Spleen (tissue), 11 donors: ENCODE measurements around the gene C7. TPM values are rescaled to one million over a fixed set of nuclear protein-coding genes. Genes with fewer than 3 reads are reported as not detected.
A peak's percentile ranks its signal among the peaks of the same experiment; 100 is the strongest.
"Not testable (repeated sequence)": the region's sequence is repeated elsewhere in the genome, so short reads cannot be mapped to it uniquely, and the experiment has no call there.

Experiments used
- DNase-seq: peaks from one replicate; pipeline ENCODE4 v3.0.0-alpha.2; 2020
- H3K27ac ChIP-seq, 8 donors: fragments of 200-600 bp; sonication (generic) in 7 of 8; 1 replicate in 4 of 8; 2 replicates in 4 of 8; pipeline versions ENCODE4 v1.5.0 to v1.8.0; 2016 to 2021; ENCODE audit warnings: inconsistent platforms in 4 of 8, mild to moderate bottlenecking in 4 of 8, moderate library complexity in 1 of 8
- H3K27me3 ChIP-seq, 7 donors: fragments of 200-600 bp; sonication (generic) in 6 of 7; replicated peaks in 1 of 7; 1 replicate in 4 of 7; 2 replicates in 3 of 7; pipeline versions ENCODE4 v1.5.0 to v1.8.0; 2016 to 2021; ENCODE audit warnings: inconsistent platforms in 3 of 7, mild to moderate bottlenecking in 1 of 7
- H3K36me3 ChIP-seq, 6 donors: fragments of 200-600 bp; sonication (generic) in 5 of 6; 1 replicate in 4 of 6; 2 replicates in 2 of 6; pipeline versions ENCODE4 v1.5.0 to v1.8.0; 2016 to 2021; ENCODE audit warnings: inconsistent platforms in 2 of 6
- H3K4me1 ChIP-seq, 6 donors: fragments of 200-600 bp; sonication (generic) in 5 of 6; 1 replicate in 3 of 6; 2 replicates in 3 of 6; pipeline versions ENCODE4 v1.5.0 to v1.8.0; 2016 to 2021; ENCODE audit warnings: inconsistent platforms in 3 of 6
- H3K4me3 ChIP-seq, 8 donors: fragments of 200-600 bp; sonication (generic) in 7 of 8; 1 replicate in 4 of 8; 2 replicates in 4 of 8; pipeline versions ENCODE4 v1.5.0 to v1.8.0; 2016 to 2021; ENCODE audit warnings: inconsistent platforms in 4 of 8, mild to moderate bottlenecking in 4 of 8, moderate library complexity in 2 of 8
- H3K9me3 ChIP-seq, 8 donors: fragments of 200-600 bp; sonication (generic) in 7 of 8; 1 replicate in 4 of 8; 2 replicates in 4 of 8; pipeline versions ENCODE4 v1.5.0 to v1.8.0; 2016 to 2021; ENCODE audit warnings: inconsistent platforms in 4 of 8
- POLR2A ChIP-seq, 3 donors: fragments of 450-650 bp; IDR thresholded peaks; one replicate each; pipeline ENCODE4 v1.5.1; 2017; ENCODE audit warnings: antibody characterized with exemption in 3 of 3, mild to moderate bottlenecking in 1 of 3
- POLR2AphosphoS5 ChIP-seq, 3 donors: sonication (generic); formaldehyde crosslinking; IDR thresholded peaks; one replicate each; pipeline ENCODE4 v1.5.1; 2017; ENCODE audit warnings: antibody characterized with exemption in 3 of 3
- WGBS, 5 donors: extraction: QIAGEN DNeasy Blood & Tissue Kit in 3 of 5; methylation state at CpG; one replicate each; pipeline versions ENCODE4 v1.1.5 to v1.1.7; 2013 to 2018; 5-methylcytosine and 5-hydroxymethylcytosine counted together
- intact Hi-C: fragments of 100-400 bp; cut with DNase I; formaldehyde crosslinking; loops from one replicate; pipeline ENCODE4 v1.15.0; 2023; ENCODE audit warnings: low total_unique reads
- polyA plus RNA-seq, 3 donors: library from polyadenylated mRNA; stranded (reverse); fragments of 200-250 nt; gene quantifications; one replicate each; pipeline ENCODE4 v1.2.1, GENCODE V29; 2013
- total RNA-seq, 7 donors: library from RNA; depleted of rRNA in 3 of 7; stranded (reverse); fragments of >200 nt in 3 of 7; fragmentation: NEBNext Ultra II Directional in 4 of 7; extraction: Animal tissue kit (Norgen Biotek cat#: 25700) in 4 of 7; gene quantifications; one replicate each; pipeline versions ENCODE4 v1.1.0 to v1.2.1, GENCODE V29; 2016 to 2021
- TF ChIP-seq, protein P1 (sequence below), 11 experiments: fragments of 200-600 bp in 7 of 11; fragments of 450-650 bp in 4 of 11; sonication (generic) in 4 of 11; IDR thresholded peaks in 8 of 11; conservative IDR thresholded peaks in 3 of 11; 1 replicate in 7 of 11; 2 replicates in 4 of 11; pipeline versions ENCODE4 v1.4.0 to v1.8.0; 2016 to 2021; ENCODE audit warnings: antibody characterized with exemption in 11 of 11, inconsistent platforms in 4 of 11, mild to moderate bottlenecking in 1 of 11
- donor health status: healthy with polysubstance abuse.
- donor health status: DM: no; HTN: no; CAD: no; lungs with moderate emphysema.
- donor health status: DM: no; HTN: no; CAD: no.
- donor health status: Bipolar disorder and iron deficiency.
- donor health status: healthy.
- donor health status: DM: no; HTN: no; CAD: no.
- donor health status: DM: yes; HTN: yes; CAD: no.

Gene C7
- total and polyA plus RNA-seq, 10 donors: 19.0 to 867 (median 168) TPM

DNA sequence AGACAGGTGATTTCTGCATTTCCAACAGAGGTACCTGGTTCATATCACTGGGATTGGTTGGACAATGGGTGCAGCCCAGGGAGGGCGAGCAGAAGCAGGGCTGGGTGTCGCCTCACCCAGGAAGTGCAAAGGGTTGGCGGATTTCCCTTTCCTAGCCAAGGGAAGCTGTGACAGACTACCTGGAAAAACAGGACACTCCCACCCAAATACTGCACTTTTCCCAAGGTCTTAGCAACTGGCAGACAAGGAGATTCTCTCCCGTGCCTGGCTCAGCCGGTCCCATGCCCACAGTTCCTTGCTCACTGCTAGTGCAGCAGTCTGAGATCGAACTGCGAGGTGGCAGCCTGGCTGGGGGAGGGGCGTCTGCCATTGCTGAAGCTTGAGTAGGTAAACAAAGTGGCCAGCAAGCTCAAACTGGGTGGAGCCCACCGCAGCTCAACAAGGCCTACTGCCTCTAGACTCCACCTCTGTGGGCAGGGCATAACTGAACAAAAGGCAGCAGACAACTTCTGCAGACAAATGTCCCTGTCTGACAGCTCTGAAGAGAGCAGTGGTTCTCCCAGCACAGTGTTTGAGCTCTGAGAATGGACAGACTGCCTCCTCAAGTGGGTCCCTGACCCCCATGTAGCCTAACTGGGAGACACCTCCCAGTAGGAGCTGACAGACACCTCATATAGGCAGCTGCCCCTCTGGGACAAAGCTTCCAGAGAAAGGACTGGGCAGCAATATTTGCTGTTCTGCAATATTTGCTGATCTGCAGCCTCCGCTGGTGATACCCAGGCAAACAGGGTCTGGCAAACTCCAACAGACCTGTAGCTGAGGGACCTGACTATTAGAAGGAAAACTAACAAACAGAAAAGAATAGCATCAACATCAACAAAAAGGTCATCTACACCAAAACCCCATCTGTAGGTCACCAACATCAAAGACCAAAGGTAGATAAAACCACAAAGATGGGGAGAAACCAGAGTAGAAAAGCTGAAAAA lies 13.6 kb upstream of the C7 start:
- H3K27me3 ChIP-seq, intact Hi-C loops, H3K4me3 ChIP-seq, H3K36me3 ChIP-seq, H3K27ac ChIP-seq, H3K4me1 ChIP-seq, H3K9me3 ChIP-seq, DNase-seq: not testable (repeated sequence)
- 86 to 94% (median 88%) methylated on average over 8 to 10 of the region's 10 CpGs for WGBS, 5 donors

DNA sequence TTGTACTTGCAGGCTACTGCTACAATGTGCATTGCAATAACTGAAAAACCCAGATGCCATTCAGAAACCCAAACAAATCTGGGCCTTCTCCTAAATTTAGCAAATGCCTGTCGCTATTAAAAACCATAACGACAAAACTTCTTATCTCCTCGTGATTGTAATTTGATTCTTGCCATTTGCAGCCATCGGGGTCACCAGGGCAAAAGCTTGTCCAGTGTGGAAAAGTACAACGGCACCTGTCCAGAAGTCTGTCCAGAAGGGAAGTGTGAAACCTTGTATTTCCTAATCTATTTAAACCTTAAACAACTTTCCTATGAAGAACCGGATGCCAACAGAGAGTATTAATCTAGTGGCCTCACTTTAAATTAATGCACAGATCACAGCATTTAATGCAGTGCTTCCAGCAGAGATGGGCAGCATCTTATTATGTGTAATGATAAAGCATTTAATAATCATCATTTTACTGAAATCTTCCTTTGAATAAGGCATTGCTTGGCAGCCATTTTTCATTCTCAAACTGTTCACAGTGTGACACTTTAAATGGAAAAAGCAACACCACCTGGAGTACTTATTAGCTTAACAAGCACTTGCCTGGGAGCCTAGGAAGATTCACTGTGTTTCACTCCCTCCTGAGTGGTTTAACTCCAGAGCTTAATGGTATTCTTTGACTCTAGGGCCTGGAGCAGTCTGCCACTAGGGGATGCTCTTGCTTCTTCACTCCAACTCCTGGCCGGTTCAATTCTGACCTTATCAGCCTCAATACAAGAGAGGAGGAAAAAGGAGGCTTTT lies 4.9 kb upstream of the C7 start:
- H3K9me3 ChIP-seq: no peaks in the 10 kb centered on the region
- no peak for DNase-seq
- H3K27me3 ChIP-seq: no peaks in the 10 kb centered on the region
- no peaks in the 10 kb centered on the region for H3K36me3 ChIP-seq
- peaks cover 3 to 19% (median 15%) of the 10 kb centered on the region in 6 donors for H3K4me1 ChIP-seq
- peak overlapping the region; percentile 13 to 66 (median 43) for H3K27ac ChIP-seq
- WGBS, 5 donors: 48 to 64% (median 56%) methylated on average over 7 of the region's 7 CpGs
- no peak overlapping the region for H3K4me3 ChIP-seq
- TF ChIP-seq, protein P1, sequence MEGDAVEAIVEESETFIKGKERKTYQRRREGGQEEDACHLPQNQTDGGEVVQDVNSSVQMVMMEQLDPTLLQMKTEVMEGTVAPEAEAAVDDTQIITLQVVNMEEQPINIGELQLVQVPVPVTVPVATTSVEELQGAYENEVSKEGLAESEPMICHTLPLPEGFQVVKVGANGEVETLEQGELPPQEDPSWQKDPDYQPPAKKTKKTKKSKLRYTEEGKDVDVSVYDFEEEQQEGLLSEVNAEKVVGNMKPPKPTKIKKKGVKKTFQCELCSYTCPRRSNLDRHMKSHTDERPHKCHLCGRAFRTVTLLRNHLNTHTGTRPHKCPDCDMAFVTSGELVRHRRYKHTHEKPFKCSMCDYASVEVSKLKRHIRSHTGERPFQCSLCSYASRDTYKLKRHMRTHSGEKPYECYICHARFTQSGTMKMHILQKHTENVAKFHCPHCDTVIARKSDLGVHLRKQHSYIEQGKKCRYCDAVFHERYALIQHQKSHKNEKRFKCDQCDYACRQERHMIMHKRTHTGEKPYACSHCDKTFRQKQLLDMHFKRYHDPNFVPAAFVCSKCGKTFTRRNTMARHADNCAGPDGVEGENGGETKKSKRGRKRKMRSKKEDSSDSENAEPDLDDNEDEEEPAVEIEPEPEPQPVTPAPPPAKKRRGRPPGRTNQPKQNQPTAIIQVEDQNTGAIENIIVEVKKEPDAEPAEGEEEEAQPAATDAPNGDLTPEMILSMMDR (IDR thresholded peaks at IDR 0.05 in 8 of 11, conservative IDR thresholded peaks at IDR 0.05 in 3 of 11): peak; percentile 19 to 73 (median 63)
- no peak for TF ChIP-seq POLR2AphosphoS5 (IDR thresholded peaks at IDR 0.05)
- TF ChIP-seq POLR2A (IDR thresholded peaks at IDR 0.05): no peak
- intact Hi-C loops: loop anchor here (5.0 kb wide), 1 partner anchor 938 kb away; no protein-coding TSS in a partner anchor

DNA sequence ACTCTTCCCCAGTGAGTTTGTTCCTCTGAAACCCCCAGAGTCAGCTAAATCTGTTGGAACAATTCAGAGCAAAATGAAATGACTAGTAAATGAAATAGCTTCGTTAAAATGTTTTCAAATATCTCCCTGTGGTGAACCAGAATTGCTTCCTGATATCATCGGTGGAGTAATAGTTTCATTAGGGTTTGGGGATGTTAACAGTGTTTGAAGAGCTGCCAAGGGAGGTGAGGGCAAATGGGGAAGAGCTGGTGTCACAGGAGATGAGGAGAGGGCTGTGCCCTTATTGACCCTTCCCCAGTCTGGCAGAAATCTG lies 4.3 kb upstream of the C7 start:
- TF ChIP-seq, protein P1 (IDR thresholded peaks at IDR 0.05 in 8 of 11, conservative IDR thresholded peaks at IDR 0.05 in 3 of 11): no peak
- no peak for TF ChIP-seq POLR2A (IDR thresholded peaks at IDR 0.05)
- no peak for TF ChIP-seq POLR2AphosphoS5 (IDR thresholded peaks at IDR 0.05)
- Histone ChIP-seq H3K27ac (peak overlapping the region in 7 of 8 donors; percentile 26 to 66 (median 50)), H3K36me3 (no peaks in the 10 kb centered on the region), H3K9me3 (no peaks in the 10 kb centered on the region), H3K4me1 (peaks cover 3 to 19% (median 15%) of the 10 kb centered on the region in 6 donors), H3K4me3 (no peak overlapping the region), H3K27me3 (no peaks in the 10 kb centered on the region)
- 10 to 29% (median 21%) methylated on average over 2 of the region's 2 CpGs for WGBS, 5 donors
- intact Hi-C loops: loop anchor here (5.0 kb wide), 1 partner anchor 937 kb away; no protein-coding TSS in a partner anchor
- no peak for DNase-seq

DNA sequence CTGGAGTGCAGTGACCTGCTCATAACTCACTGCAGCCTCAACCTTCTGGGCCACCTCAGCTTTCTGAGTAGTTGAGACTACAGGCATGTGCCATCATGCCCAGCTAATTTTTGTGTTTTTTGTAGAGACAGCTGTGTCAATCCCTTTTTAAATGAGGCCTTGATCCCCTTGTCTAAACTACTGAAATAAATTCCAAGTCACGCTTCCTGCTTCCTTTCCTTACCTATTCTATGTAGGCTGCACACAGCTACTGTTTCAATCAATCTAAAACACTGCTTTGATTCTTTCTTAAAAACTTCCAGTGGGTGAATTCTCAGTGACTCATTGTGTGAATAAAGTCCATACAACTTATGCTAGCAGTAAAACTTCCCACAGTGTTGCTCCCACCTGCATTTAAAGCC lies 2.9 kb upstream of the C7 start:
- DNase-seq: no peak
- no peaks in the 10 kb centered on the region for H3K27me3 ChIP-seq
- H3K4me1 ChIP-seq: peaks cover 3 to 19% (median 15%) of the 10 kb centered on the region in 6 donors
- no peaks in the 10 kb centered on the region for H3K36me3 ChIP-seq
- H3K9me3 ChIP-seq: no peaks in the 10 kb centered on the region
- TF ChIP-seq POLR2A (IDR thresholded peaks at IDR 0.05): no peak
- TF ChIP-seq, protein P1 (IDR thresholded peaks at IDR 0.05 in 8 of 11, conservative IDR thresholded peaks at IDR 0.05 in 3 of 11): no peak
- 57 to 85% (median 79%) methylated on average over 1 of the region's 1 CpG for WGBS, 5 donors
- intact Hi-C loops: no loop called here
- H3K4me3 ChIP-seq: no peak overlapping the region
- H3K27ac ChIP-seq: no peak overlapping the region
